HEK293T (cell line): Measurements from ENCODE around the gene POLA1.

ENCODE experiments used
- BHLHE40 ChIP-seq: fragments of 450-650 bp; IDR thresholded peaks from 2 replicates; pipeline ENCODE4 v1.6.1; 2016; ENCODE audit warnings: mild to moderate bottlenecking, moderate library complexity, borderline replicate concordance
- ELF4 ChIP-seq: fragments of 450-650 bp; IDR thresholded peaks from 2 replicates; pipeline ENCODE4 v1.6.1; 2017; ENCODE audit warnings: antibody characterized with exemption
- FOXA1 ChIP-seq: fragments of 450-650 bp; IDR thresholded peaks from 2 replicates; pipeline ENCODE4 v1.6.1; 2016; ENCODE audit warnings: mild to moderate bottlenecking
- FOXM1 ChIP-seq: fragments of 450-650 bp; IDR thresholded peaks from 2 replicates; pipeline ENCODE4 v1.6.1; 2017; ENCODE audit warnings: mild to moderate bottlenecking, borderline replicate concordance
- L3MBTL2 ChIP-seq: fragments of 450-650 bp; conservative IDR thresholded peaks from 2 replicates; pipeline ENCODE4 v1.6.1; 2016; ENCODE audit warnings: mild to moderate bottlenecking
- NFRKB ChIP-seq: fragments of 450-650 bp; IDR thresholded peaks from 2 replicates; pipeline ENCODE4 v1.6.1; 2016; ENCODE audit warnings: mild to moderate bottlenecking, moderate library complexity
- PKNOX1 ChIP-seq: fragments of 450-650 bp; IDR thresholded peaks from 2 replicates; pipeline ENCODE4 v1.6.1; 2016
- SP1 ChIP-seq: fragments of 450-650 bp; IDR thresholded peaks from 2 replicates; pipeline ENCODE4 v1.6.1; 2017
- SUZ12 ChIP-seq: fragments of 450-650 bp; IDR thresholded peaks from 2 replicates; pipeline ENCODE4 v1.6.1; 2016; ENCODE audit warnings: mild to moderate bottlenecking
- TARDBP ChIP-seq: fragments of 450-650 bp; IDR thresholded peaks from 2 replicates; pipeline ENCODE4 v1.6.1; 2016
- ZNF384 ChIP-seq: fragments of 450-650 bp; IDR thresholded peaks from 2 replicates; pipeline ENCODE4 v1.6.1; 2016

GRCh38 chrX:24990535-24990934 lies 296.8 kb downstream of the POLA1 start:
- no peak for TF ChIP-seq NFRKB
- TF ChIP-seq FOXA1 = no peak
- TF ChIP-seq SUZ12 = no peak
- TF ChIP-seq SP1 = no peak
- TF ChIP-seq BHLHE40 = no peak
- TF ChIP-seq PKNOX1 = no peak
- TF ChIP-seq ELF4 = no peak
- no peak for TF ChIP-seq ZNF384
- no peak for TF ChIP-seq L3MBTL2
- TF ChIP-seq TARDBP = no peak
- no peak for TF ChIP-seq FOXM1
